Mammary epithelial cell (primary cell): ENCODE results near the gene KRTAP5-2.

ENCODE experiments used
- EZH2 ChIP-seq: IDR thresholded peaks from 2 replicates; pipeline ENCODE4 v1.6.1; 2012; ENCODE audit warnings: low read length, inconsistent platforms, borderline replicate concordance
- TF ChIP-seq, protein P1 (sequence below), 2 donors: IDR thresholded peaks in 1 of 2; conservative IDR thresholded peaks in 1 of 2; 2 replicates each; pipeline ENCODE4 v1.5.1; 2011 to 2012; ENCODE audit warnings: inconsistent platforms in 2 of 2, low read length in 2 of 2, mild to moderate bottlenecking in 2 of 2, control low read depth in 1 of 2, low read depth in 1 of 2; ENCODE audit not compliant: insufficient read depth in 1 of 2; ENCODE audit errors: extremely low read depth in 1 of 2

DNA sequence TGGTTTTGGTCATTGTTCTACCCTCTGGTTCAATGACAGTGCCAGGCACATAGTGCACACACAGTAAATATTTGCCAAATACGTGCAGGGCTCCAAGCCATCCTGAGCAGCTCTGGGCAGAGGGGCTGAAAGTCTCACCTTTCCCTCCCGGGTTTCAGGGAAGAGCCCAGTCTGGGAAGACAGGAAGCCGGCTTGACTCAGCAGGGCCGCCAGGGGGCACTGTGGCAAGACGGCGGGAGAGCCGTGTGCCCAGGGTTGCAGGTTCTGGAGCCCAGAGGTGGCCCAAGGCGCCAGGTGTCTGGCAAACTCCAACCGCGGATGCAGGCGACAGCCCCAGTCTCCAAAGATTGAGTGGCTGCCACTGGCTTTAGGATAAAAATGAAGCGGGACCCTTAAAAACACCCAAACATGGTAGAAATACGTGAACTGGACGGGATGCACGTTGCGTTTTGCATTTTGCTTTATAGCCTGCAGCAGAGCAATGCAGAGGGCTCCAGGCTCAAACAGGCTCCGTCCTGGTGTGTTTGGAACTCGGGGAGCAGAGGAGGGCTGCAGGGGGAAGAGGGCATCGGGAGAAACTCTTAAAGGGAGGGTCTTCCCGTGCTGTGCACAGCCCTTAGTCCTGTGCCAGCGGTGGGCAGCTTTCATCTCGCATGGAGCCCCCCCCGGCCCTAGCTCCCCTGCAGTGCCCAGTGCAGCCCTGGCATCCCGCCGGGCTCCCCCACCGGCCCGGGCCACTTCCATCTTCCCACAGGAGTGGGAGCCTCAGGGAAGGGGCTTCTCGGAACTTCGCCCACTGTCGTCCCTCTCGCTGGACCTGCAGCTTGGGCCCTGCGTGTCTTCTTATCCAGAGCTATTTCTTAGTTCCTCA, 42.2 kb upstream of the KRTAP5-2 start:
- TF ChIP-seq EZH2: no peak
- TF ChIP-seq, protein P1, sequence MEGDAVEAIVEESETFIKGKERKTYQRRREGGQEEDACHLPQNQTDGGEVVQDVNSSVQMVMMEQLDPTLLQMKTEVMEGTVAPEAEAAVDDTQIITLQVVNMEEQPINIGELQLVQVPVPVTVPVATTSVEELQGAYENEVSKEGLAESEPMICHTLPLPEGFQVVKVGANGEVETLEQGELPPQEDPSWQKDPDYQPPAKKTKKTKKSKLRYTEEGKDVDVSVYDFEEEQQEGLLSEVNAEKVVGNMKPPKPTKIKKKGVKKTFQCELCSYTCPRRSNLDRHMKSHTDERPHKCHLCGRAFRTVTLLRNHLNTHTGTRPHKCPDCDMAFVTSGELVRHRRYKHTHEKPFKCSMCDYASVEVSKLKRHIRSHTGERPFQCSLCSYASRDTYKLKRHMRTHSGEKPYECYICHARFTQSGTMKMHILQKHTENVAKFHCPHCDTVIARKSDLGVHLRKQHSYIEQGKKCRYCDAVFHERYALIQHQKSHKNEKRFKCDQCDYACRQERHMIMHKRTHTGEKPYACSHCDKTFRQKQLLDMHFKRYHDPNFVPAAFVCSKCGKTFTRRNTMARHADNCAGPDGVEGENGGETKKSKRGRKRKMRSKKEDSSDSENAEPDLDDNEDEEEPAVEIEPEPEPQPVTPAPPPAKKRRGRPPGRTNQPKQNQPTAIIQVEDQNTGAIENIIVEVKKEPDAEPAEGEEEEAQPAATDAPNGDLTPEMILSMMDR (conservative IDR thresholded peaks at IDR 0.05 in 1 of 2, IDR thresholded peaks at IDR 0.05 in 1 of 2; ENCODE audit: extremely low read depth in 1 of 2, insufficient read depth in 1 of 2, low read depth in 1 of 2, low read length in 2 of 2): peak; percentile 73 to 83
